CD14-positive monocyte (primary cell): Measurements from ENCODE around the gene CFAP206. TPM values are rescaled to one million over a fixed set of nuclear protein-coding genes. Genes with fewer than 3 reads are reported as not detected.

Experiments
- DNase-seq, 3 donors: peaks; one replicate each; pipeline ENCODE4 v3.0.0-alpha.2; 2011 to 2022
- H2AFZ ChIP-seq: 2 replicates; pipeline ENCODE4 v1.6.0; 2012; ENCODE audit warnings: mild to moderate bottlenecking, low read depth, low read length, inconsistent platforms; ENCODE audit not compliant: insufficient read depth, poor library complexity, severe bottlenecking
- H3K27ac ChIP-seq, 2 donors: 1 replicate in 1 of 2; 2 replicates in 1 of 2; pipeline ENCODE4 v1.5.1; 2012 to 2013; ENCODE audit warnings: low read length in 2 of 2, control low read depth in 1 of 2, inconsistent platforms in 1 of 2, low read depth in 1 of 2, mild to moderate bottlenecking in 1 of 2
- H3K27me3 ChIP-seq, 2 donors: one replicate each; pipeline versions ENCODE4 v1.6.0 to v1.6.1; 2011 to 2013; ENCODE audit warnings: low read length in 2 of 2; ENCODE audit not compliant: control insufficient read depth in 2 of 2, insufficient read depth in 2 of 2
- H3K36me3 ChIP-seq, 2 donors: replicated peaks in 1 of 2; 1 replicate in 1 of 2; 2 replicates in 1 of 2; pipeline versions ENCODE4 v1.5.1 to v1.6.1; 2012 to 2013; ENCODE audit warnings: low read length in 2 of 2, control low read depth in 1 of 2, inconsistent platforms in 1 of 2, mild to moderate bottlenecking in 1 of 2; ENCODE audit not compliant: insufficient read depth in 2 of 2, control insufficient read depth in 1 of 2
- H3K4me1 ChIP-seq, 2 donors: 1 replicate in 1 of 2; 2 replicates in 1 of 2; pipeline versions ENCODE4 v1.5.1 to v1.6.1; 2012 to 2013; ENCODE audit warnings: low read length in 2 of 2, control low read depth in 1 of 2, inconsistent platforms in 1 of 2, mild to moderate bottlenecking in 1 of 2, moderate library complexity in 1 of 2; ENCODE audit not compliant: insufficient read depth in 2 of 2, control insufficient read depth in 1 of 2
- H3K4me2 ChIP-seq: replicated peaks from 2 replicates; pipeline ENCODE3; 2012; ENCODE audit warnings: low read length, moderate library complexity, mild to moderate bottlenecking; ENCODE audit not compliant: poor library complexity, severe bottlenecking; ENCODE audit errors: extremely low read depth
- H3K4me3 ChIP-seq, 3 experiments: fragments of 200-600 bp in 1 of 3; sonication (generic) in 1 of 3; replicated peaks in 1 of 3; 1 replicate in 2 of 3; 2 replicates in 1 of 3; pipeline ENCODE4 v1.5.1; 2011 to 2013; ENCODE audit warnings: low read length in 3 of 3, mild to moderate bottlenecking in 3 of 3, control low read depth in 2 of 3, low read depth in 2 of 3, inconsistent platforms in 1 of 3, moderate library complexity in 1 of 3
- H3K79me2 ChIP-seq: 2 replicates; pipeline ENCODE4 v1.6.0; 2012; ENCODE audit warnings: mild to moderate bottlenecking, control low read depth, inconsistent platforms, low read length, moderate library complexity; ENCODE audit not compliant: insufficient read depth
- H3K9ac ChIP-seq: 2 replicates; pipeline ENCODE4 v1.6.0; 2017; ENCODE audit warnings: low read length, mild to moderate bottlenecking; ENCODE audit not compliant: insufficient read depth, poor library complexity, severe bottlenecking
- H3K9me3 ChIP-seq, 2 donors: replicated peaks in 1 of 2; 1 replicate in 1 of 2; 2 replicates in 1 of 2; pipeline versions ENCODE4 v1.5.1 to v1.6.1; 2012 to 2013; ENCODE audit warnings: low read length in 2 of 2, control low read depth in 1 of 2; ENCODE audit not compliant: control insufficient read depth in 1 of 2, insufficient read depth in 1 of 2
- H4K20me1 ChIP-seq: 2 replicates; pipeline ENCODE4 v1.6.0; 2012; ENCODE audit warnings: mild to moderate bottlenecking, low read length, control low read depth, moderate library complexity; ENCODE audit not compliant: insufficient read depth
- H3K27ac Mint-ChIP-seq, 7 donors: one replicate each; pipeline ENCODE4 v1.8.0; 2020; ENCODE audit warnings: mild to moderate bottlenecking in 7 of 7, mixed read lengths in 7 of 7, moderate library complexity in 6 of 7, inconsistent platforms in 2 of 7
- H3K27me3 Mint-ChIP-seq, 3 donors: one replicate each; pipeline ENCODE4 v1.8.0; 2021 to 2022; ENCODE audit warnings: low read depth in 3 of 3, mild to moderate bottlenecking in 3 of 3, mixed read lengths in 3 of 3, moderate library complexity in 3 of 3, inconsistent platforms in 1 of 3
- H3K36me3 Mint-ChIP-seq, 2 donors: one replicate each; pipeline ENCODE4 v1.8.0; 2020; ENCODE audit warnings: mixed read lengths in 2 of 2, inconsistent platforms in 1 of 2, mild to moderate bottlenecking in 1 of 2
- H3K4me1 Mint-ChIP-seq: one replicate; pipeline ENCODE4 v1.8.0; 2020; ENCODE audit warnings: mild to moderate bottlenecking, mixed read lengths
- H3K4me3 Mint-ChIP-seq, 2 donors: one replicate each; pipeline ENCODE4 v1.8.0; 2020; ENCODE audit warnings: mild to moderate bottlenecking in 2 of 2, mixed read lengths in 2 of 2, moderate library complexity in 1 of 2
- H3K9me3 Mint-ChIP-seq, 7 donors: one replicate each; pipeline ENCODE4 v1.8.0; 2020 to 2022; ENCODE audit warnings: mixed read lengths in 7 of 7, mild to moderate bottlenecking in 6 of 7, moderate library complexity in 6 of 7, inconsistent platforms in 2 of 7
- CTCF ChIP-seq: fragments of 200-600 bp; IDR thresholded peaks from one replicate; pipeline ENCODE4 v1.8.0; 2022; ENCODE audit warnings: antibody characterized with exemption, mild to moderate bottlenecking
- WGBS: methylation state at CpG from one replicate; pipeline ENCODE4 v1.1.5; 2013; ENCODE audit warnings: missing lambda C conversion rate; ENCODE audit not compliant: insufficient coverage; 5-methylcytosine and 5-hydroxymethylcytosine counted together
- intact Hi-C, 2 donors: fragments of 100-400 bp; cut with micrococcal nuclease; formaldehyde crosslinking; loops; one replicate each; pipeline versions ENCODE4 v1.15.0 to v1.15.1; 2023
- polyA plus RNA-seq, 3 donors: library from polyadenylated mRNA; depleted of rRNA in 1 of 3; unstranded in 2 of 3; stranded (reverse) in 1 of 3; fragments of 300-500 nt in 2 of 3; fragments of >200 nt in 1 of 3; fragmentation: Illumina TruSeq in 2 of 3; gene quantifications; 1 replicate in 2 of 3; 2 replicates in 1 of 3; pipeline ENCODE4 v1.2.3, GENCODE V29; 2012 to 2021

Gene CFAP206
- polyA plus RNA-seq, 3 donors = not detected

DNA sequence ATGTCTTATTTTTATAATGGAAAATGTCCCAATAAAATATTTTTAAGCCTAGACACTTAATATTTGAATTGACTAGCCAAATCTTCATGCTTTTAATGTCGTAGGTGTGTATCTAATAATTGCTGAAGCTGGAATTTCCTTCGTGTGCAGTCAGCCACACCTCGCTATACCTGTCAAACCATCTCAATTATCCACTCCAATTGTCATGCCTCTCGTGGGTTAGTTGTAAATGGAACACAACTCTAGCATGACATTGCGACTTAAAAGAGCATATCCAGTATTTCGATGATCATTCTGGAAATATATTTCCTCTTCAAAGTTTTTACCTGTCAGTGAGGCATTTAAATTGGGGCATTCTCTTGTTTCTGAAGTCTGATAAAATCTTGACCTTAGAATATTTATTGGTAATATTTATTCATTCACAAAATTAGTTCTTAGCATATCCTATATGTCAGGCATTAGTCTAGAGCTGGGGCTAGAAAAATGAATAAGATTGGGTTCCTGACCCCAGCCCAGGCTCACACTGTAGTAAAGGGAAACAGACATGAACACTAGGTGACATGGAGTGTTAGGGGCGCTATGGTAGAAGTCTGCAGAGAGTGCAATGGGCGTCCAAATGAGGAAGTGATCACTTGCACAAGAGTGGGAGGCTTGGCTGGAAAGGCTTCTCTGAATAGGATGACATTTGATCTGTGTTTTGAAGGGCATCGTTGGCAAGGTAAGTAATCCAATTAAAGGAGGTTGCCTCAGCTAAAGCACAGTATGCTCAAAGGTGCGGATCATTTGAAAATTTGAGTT is 11.0 kb upstream of the CFAP206 start:
- peak overlapping the region in 2 of 7 donors; percentile 30 to 60 for H3K27ac Mint-ChIP-seq
- peaks cover 8 to 10% of the 10 kb centered on the region in 2 donors for H3K4me1 ChIP-seq
- H3K27me3 ChIP-seq = no peaks in the 10 kb centered on the region
- H3K36me3 Mint-ChIP-seq = no peaks in the 10 kb centered on the region
- WGBS = 0% methylated on average over 3 of the region's 10 CpGs
- H3K9me3 Mint-ChIP-seq = no peaks in the 10 kb centered on the region
- no peaks in the 10 kb centered on the region for H3K79me2 ChIP-seq
- H3K4me3 Mint-ChIP-seq = peak overlapping the region in 1 of 2 donors; percentile 22
- no peak overlapping the region for H2AFZ ChIP-seq
- no peaks in the 10 kb centered on the region for H3K36me3 ChIP-seq
- H3K4me1 Mint-ChIP-seq = peaks cover 10% of the 10 kb centered on the region
- no peak overlapping the region for H3K9ac ChIP-seq
- H3K9me3 ChIP-seq = no peaks in the 10 kb centered on the region
- peaks cover 0 to 2% (median under 1%) of the 10 kb centered on the region in 3 donors for H3K27me3 Mint-ChIP-seq
- peak; percentile 47 to 64 (median 54) for DNase-seq
- H3K4me3 ChIP-seq = no peak overlapping the region
- H3K4me2 ChIP-seq = no peak overlapping the region
- no peak for TF ChIP-seq CTCF
- no peak overlapping the region for H3K27ac ChIP-seq
- H4K20me1 ChIP-seq = no peaks in the 10 kb centered on the region
- intact Hi-C loops = no loop called here

DNA sequence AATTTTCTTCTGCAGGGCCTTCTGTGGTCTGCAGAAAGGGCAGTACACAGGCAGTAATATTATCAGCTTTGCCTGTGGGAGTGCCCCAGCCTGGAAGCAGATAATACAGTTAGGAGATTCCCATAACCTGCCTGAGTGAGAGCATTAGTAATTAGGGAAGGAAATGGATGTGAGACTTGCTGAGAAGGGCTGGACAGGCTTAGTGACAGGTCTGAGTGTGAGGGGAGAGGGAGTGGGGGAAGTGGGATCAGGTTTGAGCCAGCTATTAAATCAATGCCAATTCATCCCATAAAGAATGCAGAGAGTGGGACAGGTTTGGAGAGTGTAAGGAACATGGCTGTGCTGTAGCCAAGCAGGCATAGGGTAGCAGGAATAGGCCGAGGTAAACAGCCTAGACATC is 10.1 kb upstream of the CFAP206 start:
- Mint-ChIP-seq H3K4me3 (no peak overlapping the region), H3K9me3 (no peaks in the 10 kb centered on the region), H3K27ac (peak overlapping the region in 2 of 7 donors; percentile 1 to 39), H3K27me3 (peaks cover 0 to 2% (median 1%) of the 10 kb centered on the region in 3 donors), H3K36me3 (no peaks in the 10 kb centered on the region), H3K4me1 (peaks cover 10% of the 10 kb centered on the region)
- intact Hi-C loops = no loop called here
- Histone ChIP-seq H3K9ac (no peak overlapping the region), H3K4me1 (peaks cover 8 to 10% of the 10 kb centered on the region in 2 donors), H3K36me3 (no peaks in the 10 kb centered on the region), H3K9me3 (no peaks in the 10 kb centered on the region), H2AFZ (no peak overlapping the region), H4K20me1 (no peaks in the 10 kb centered on the region), H3K27me3 (no peaks in the 10 kb centered on the region), H3K27ac (no peak overlapping the region), H3K4me3 (no peak overlapping the region), H3K4me2 (no peak overlapping the region), H3K79me2 (no peaks in the 10 kb centered on the region)
- 100% methylated on average over 1 of the region's 1 CpG for WGBS
- no peak for TF ChIP-seq CTCF
- DNase-seq = no peak
